ENCODE results near the gene AOC1. TPM values are rescaled to one million over a fixed set of nuclear protein-coding genes. Genes with fewer than 3 reads are reported as not detected.

AOC1 gene
- total and polyA plus RNA-seq, 2 of the 4 experiments (the other 2 are of a cell fraction), result not detected

DNA sequence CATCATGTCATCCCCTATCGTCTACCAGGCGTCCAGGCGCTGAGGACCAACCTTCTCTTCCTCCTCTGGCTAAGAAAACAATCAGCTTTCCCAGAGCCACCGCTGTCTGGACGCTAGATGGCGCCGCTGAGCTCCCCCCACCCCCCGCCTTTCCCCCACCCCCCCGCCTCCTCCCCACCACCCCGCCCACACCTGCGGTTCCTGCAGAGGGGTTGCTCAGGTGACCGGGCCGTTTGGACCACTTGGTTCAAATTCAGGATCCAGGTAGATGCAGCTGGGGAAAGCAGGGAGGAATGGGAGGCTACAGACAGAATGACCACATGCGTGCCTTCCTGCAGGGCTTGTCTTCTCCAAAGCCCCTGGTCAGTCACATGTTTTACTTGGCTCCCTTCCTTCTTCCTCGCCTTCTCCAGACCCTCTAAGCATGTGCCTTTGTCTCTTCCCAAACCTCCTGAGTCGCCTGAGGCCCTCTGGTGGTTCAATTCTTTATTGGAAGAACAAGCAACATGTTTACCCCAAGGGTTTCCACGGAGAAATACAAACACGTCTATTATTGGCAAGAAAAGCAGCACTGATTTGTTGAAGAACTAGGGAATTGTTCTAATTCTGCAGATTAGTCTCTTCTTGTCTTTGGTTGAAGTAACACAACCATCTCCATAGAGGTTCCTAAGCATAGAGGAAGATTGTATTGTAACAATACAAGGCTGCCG is 24.7 kb downstream of the AOC1 start:
- peak overlapping the region; percentile 57; the same call in 1 of the 2 replicates for H3K18ac ChIP-seq (ENCODE audit: low read depth, low read length)
- H4K91ac ChIP-seq (ENCODE audit: insufficient read depth, low read depth, low read length), result no peak overlapping the region
- peak overlapping the region; percentile 77; the same call in 1 of the 2 replicates for H3K27ac ChIP-seq (ENCODE audit: insufficient read depth, low read length)
- no peaks in the 10 kb centered on the region for H4K20me1 ChIP-seq (ENCODE audit: insufficient read depth, low read length)
- no peak overlapping the region for H2AK5ac ChIP-seq (ENCODE audit: low read depth, low read length)
- H3K14ac ChIP-seq (replicated peaks; ENCODE audit: low read depth, low read length), result no peak overlapping the region
- no peak overlapping the region for H2BK15ac ChIP-seq (ENCODE audit: low read depth, low read length)
- no peaks in the 10 kb centered on the region for H3K79me1 ChIP-seq (ENCODE audit: low read depth in 1 of 2, low read length in 2 of 2)
- TF ChIP-seq MAZ (IDR thresholded peaks at IDR 0.05; ENCODE audit: borderline replicate concordance, low read depth, low read length) (no peak), RCOR1 (IDR thresholded peaks at IDR 0.05; ENCODE audit: insufficient replicate concordance, low read length) (no peak), MXI1 (IDR thresholded peaks at IDR 0.05; ENCODE audit: borderline replicate concordance, low read depth, low read length) (no peak), CEBPB (IDR thresholded peaks at IDR 0.05; ENCODE audit: low read depth, low read length) (no peak), SMC3 (IDR thresholded peaks at IDR 0.05; ENCODE audit: low read depth, low read length) (peak; percentile 39), CHD1 (IDR thresholded peaks at IDR 0.05; ENCODE audit: low read depth, low read length) (no peak), BHLHE40 (IDR thresholded peaks at IDR 0.05; ENCODE audit: low read depth, low read length) (no peak), RAD21 (IDR thresholded peaks at IDR 0.05; ENCODE audit: low read length) (peak; percentile 38), POLR2A (IDR thresholded peaks at IDR 0.05; ENCODE audit: low read depth, low read length) (no peak), MAFK (IDR thresholded peaks at IDR 0.05; ENCODE audit: low read depth, low read length) (no peak), RFX5 (IDR thresholded peaks at IDR 0.05; ENCODE audit: low read depth, low read length) (no peak)
- TF ChIP-seq, protein P1, sequence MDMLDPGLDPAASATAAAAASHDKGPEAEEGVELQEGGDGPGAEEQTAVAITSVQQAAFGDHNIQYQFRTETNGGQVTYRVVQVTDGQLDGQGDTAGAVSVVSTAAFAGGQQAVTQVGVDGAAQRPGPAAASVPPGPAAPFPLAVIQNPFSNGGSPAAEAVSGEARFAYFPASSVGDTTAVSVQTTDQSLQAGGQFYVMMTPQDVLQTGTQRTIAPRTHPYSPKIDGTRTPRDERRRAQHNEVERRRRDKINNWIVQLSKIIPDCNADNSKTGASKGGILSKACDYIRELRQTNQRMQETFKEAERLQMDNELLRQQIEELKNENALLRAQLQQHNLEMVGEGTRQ (IDR thresholded peaks at IDR 0.05; ENCODE audit: low read depth, low read length), result no peak
- TF ChIP-seq, protein P2, sequence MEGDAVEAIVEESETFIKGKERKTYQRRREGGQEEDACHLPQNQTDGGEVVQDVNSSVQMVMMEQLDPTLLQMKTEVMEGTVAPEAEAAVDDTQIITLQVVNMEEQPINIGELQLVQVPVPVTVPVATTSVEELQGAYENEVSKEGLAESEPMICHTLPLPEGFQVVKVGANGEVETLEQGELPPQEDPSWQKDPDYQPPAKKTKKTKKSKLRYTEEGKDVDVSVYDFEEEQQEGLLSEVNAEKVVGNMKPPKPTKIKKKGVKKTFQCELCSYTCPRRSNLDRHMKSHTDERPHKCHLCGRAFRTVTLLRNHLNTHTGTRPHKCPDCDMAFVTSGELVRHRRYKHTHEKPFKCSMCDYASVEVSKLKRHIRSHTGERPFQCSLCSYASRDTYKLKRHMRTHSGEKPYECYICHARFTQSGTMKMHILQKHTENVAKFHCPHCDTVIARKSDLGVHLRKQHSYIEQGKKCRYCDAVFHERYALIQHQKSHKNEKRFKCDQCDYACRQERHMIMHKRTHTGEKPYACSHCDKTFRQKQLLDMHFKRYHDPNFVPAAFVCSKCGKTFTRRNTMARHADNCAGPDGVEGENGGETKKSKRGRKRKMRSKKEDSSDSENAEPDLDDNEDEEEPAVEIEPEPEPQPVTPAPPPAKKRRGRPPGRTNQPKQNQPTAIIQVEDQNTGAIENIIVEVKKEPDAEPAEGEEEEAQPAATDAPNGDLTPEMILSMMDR (conservative IDR thresholded peaks at IDR 0.05; ENCODE audit: low read depth, low read length), result peak; percentile 55
- TF ChIP-seq, protein P3, sequence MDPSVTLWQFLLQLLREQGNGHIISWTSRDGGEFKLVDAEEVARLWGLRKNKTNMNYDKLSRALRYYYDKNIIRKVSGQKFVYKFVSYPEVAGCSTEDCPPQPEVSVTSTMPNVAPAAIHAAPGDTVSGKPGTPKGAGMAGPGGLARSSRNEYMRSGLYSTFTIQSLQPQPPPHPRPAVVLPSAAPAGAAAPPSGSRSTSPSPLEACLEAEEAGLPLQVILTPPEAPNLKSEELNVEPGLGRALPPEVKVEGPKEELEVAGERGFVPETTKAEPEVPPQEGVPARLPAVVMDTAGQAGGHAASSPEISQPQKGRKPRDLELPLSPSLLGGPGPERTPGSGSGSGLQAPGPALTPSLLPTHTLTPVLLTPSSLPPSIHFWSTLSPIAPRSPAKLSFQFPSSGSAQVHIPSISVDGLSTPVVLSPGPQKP (IDR thresholded peaks at IDR 0.05; ENCODE audit: borderline replicate concordance, low read depth, low read length), result no peak
- H3K4me1 ChIP-seq (ENCODE audit: control insufficient read depth, insufficient read depth, low read length), result peaks cover 6% of the 10 kb centered on the region; the same call in 1 of the 2 replicates
- no peak overlapping the region for H3K23ac ChIP-seq (ENCODE audit: low read depth, low read length)
- H3K4ac ChIP-seq (ENCODE audit: low read depth, low read length), result peak overlapping the region; percentile 66
- no peaks in the 10 kb centered on the region for H3K36me3 ChIP-seq (ENCODE audit: control insufficient read depth, insufficient read depth, low read length)
- DNase-seq (peak; percentile 64), ATAC-seq (ENCODE audit: low read depth) (peak; percentile 78)
- no peak overlapping the region for H2AK9ac ChIP-seq (replicated peaks; ENCODE audit: low read depth, low read length, poor library complexity)
- H3K9ac ChIP-seq (ENCODE audit: low read depth, low read length), result peak overlapping the region; percentile 38; the same call in 1 of the 2 replicates
- H2AFZ ChIP-seq (replicated peaks; ENCODE audit: low read length, poor library complexity), result peak overlapping the region; percentile 74
- H2BK5ac ChIP-seq (ENCODE audit: low read depth, low read length, poor library complexity, severe bottlenecking), result no peak overlapping the region
- peak overlapping the region in 1 of 2 experiments; percentile 63; a peak in 1 of 4 replicates for H4K8ac ChIP-seq (ENCODE audit: low read depth in 2 of 2, low read length in 2 of 2)
- no peaks in the 10 kb centered on the region for H3K27me3 ChIP-seq (ENCODE audit: control insufficient read depth, insufficient read depth, low read length)
- intact Hi-C loops (cut with micrococcal nuclease), result loop anchor here (1.0 kb wide), 2 partner anchors 99 to 429 kb away; no protein-coding TSS in a partner anchor
- H3K9me3 ChIP-seq (ENCODE audit: control insufficient read depth, insufficient read depth, low read length), result no peaks in the 10 kb centered on the region; the same call in 1 of the 2 replicates
- peak overlapping the region; percentile 70 for H2BK120ac ChIP-seq (ENCODE audit: low read depth, low read length)
- no peak overlapping the region for H3K4me3 ChIP-seq (ENCODE audit: insufficient read depth, low read depth, low read length)
- BruUV-seq (replicated peaks), result no TSS peak
- peak overlapping the region; percentile 73; the same call in 1 of the 2 replicates for H4K5ac ChIP-seq (ENCODE audit: low read depth, low read length)
- CTCF ChIA-PET, result interaction anchor here (0.8 to 1.7 kb wide), 6 partner anchors 9 to 95 kb away, joined by 3 to 6 read pairs (median 4); no protein-coding TSS in a partner anchor
- WGBS, 2 experiments (ENCODE audit: extremely low coverage in 2 of 2, insufficient read length in 1 of 2), result no CpG with 5 or more reads among the region's 19 CpGs
- peak overlapping the region; percentile 43; the same call in 1 of the 2 replicates for H3K4me2 ChIP-seq (ENCODE audit: low read depth, low read length)
- POLR2A ChIA-PET (ENCODE audit: unreplicated experiment), result interaction anchor here (0.6 kb wide), 1 partner anchor 1861 kb away, joined by 14 read pairs; no protein-coding TSS in a partner anchor
- no peak overlapping the region for H3K56ac ChIP-seq (ENCODE audit: extremely low read depth, insufficient read depth, low read length)
- in situ Hi-C loops (cut with MboI; ENCODE audit: low sequenced_read_pairs), result no loop called here
- H2BK20ac ChIP-seq (ENCODE audit: low read depth, low read length), result peak overlapping the region; percentile 23; the same call in 1 of the 2 replicates
- dilution Hi-C loops (cut with HindIII; ENCODE audit: low sequenced_read_pairs, unreplicated experiment), result no loop called here
- H3K9me1 ChIP-seq (ENCODE audit: insufficient read depth, low read length), result no peaks in the 10 kb centered on the region; the same call in 1 of the 2 replicates
